WTC11 (cell line): ENCODE results near the gene SMARCA2.

Experiments used
- ETV6 ChIP-seq: sonication (generic); formaldehyde crosslinking; IDR thresholded peaks from 2 replicates; pipeline ENCODE4 v1.8.1; 2022; ENCODE audit warnings: mild to moderate bottlenecking, missing genetic modification reagents
- JUN ChIP-seq: sonication (generic); formaldehyde crosslinking; IDR thresholded peaks from 2 replicates; pipeline ENCODE4 v1.8.0; 2023; ENCODE audit warnings: mild to moderate bottlenecking, missing genetic modification reagents
- MAX ChIP-seq: sonication (generic); formaldehyde crosslinking; IDR thresholded peaks from 2 replicates; pipeline ENCODE4 v1.8.0; 2022; ENCODE audit warnings: mild to moderate bottlenecking, missing genetic modification reagents
- NR2C2 ChIP-seq: sonication (generic); formaldehyde crosslinking; IDR thresholded peaks from 2 replicates; pipeline ENCODE4 v1.8.0; 2022; ENCODE audit warnings: mild to moderate bottlenecking, missing genetic modification reagents
- PRRX2 ChIP-seq: fragments of 250-450 bp; sonication (Bioruptor Pico); IDR thresholded peaks from 2 replicates; pipeline ENCODE4 v1.8.0; 2021; ENCODE audit warnings: mild to moderate bottlenecking
- TF ChIP-seq, protein P1 (sequence below): fragments of 200-600 bp; IDR thresholded peaks from 2 replicates; pipeline ENCODE4 v1.8.0; 2022; ENCODE audit warnings: antibody characterized with exemption

GRCh38 chr9:2234371-2234893, 219.3 kb downstream of the SMARCA2 start:
- TF ChIP-seq JUN (CRISPR knock-in tag) (no peak), NR2C2 (no peak), PRRX2 (no peak), MAX (CRISPR knock-in tag) (no peak), ETV6 (no peak)
- TF ChIP-seq, protein P1, sequence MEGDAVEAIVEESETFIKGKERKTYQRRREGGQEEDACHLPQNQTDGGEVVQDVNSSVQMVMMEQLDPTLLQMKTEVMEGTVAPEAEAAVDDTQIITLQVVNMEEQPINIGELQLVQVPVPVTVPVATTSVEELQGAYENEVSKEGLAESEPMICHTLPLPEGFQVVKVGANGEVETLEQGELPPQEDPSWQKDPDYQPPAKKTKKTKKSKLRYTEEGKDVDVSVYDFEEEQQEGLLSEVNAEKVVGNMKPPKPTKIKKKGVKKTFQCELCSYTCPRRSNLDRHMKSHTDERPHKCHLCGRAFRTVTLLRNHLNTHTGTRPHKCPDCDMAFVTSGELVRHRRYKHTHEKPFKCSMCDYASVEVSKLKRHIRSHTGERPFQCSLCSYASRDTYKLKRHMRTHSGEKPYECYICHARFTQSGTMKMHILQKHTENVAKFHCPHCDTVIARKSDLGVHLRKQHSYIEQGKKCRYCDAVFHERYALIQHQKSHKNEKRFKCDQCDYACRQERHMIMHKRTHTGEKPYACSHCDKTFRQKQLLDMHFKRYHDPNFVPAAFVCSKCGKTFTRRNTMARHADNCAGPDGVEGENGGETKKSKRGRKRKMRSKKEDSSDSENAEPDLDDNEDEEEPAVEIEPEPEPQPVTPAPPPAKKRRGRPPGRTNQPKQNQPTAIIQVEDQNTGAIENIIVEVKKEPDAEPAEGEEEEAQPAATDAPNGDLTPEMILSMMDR: no peak
